ENCODE data around the gene RMRP. TPM values are rescaled to one million over a fixed set of nuclear protein-coding genes. Genes with fewer than 3 reads are reported as not detected.
A peak's percentile ranks its signal among the peaks of the same experiment; 100 is the strongest.

RMRP gene
- total RNA-seq, 4 donors from 2014 or later, result 759 to 4,621 (median 3,503) TPM

- H3K27ac ChIP-seq, result peak overlapping the region; percentile 91 to 98 (median 96)
- TF ChIP-seq POLR2A (IDR thresholded peaks at IDR 0.05) (peak in 1 of 4 donors; percentile 42), CTCF (IDR thresholded peaks at IDR 0.05) (no peak)
- intact Hi-C loops (cut with DNase I), result loop anchor here (5.0 kb wide), 1 partner anchor 73 kb away; the partner anchor contains the start of genes CREB3 and TLN1
- no peaks in the 10 kb centered on the region for H3K27me3 ChIP-seq
- peaks cover 0 to 26% (median 0%) of the 10 kb centered on the region in 3 donors for H3K36me3 ChIP-seq
- H3K4me3 ChIP-seq, result peak overlapping the region in 3 of 4 donors; percentile 78 to 94 (median 90)
- DNase-seq, result no peak
- peaks cover 12 to 65% (median 22%) of the 10 kb centered on the region in 3 donors for H3K4me1 ChIP-seq
- WGBS, 2 donors, result 47 to 86% methylated on average over 3 of the region's 3 CpGs
- H3K9me3 ChIP-seq, result no peaks in the 10 kb centered on the region
Measured at GRCh38 chr9:35659340-35659739, 1.5 kb upstream of the RMRP start.

GRCh38 chr9:35658968-35659220 is 1.1 kb upstream of the RMRP start:
- no peaks in the 10 kb centered on the region for H3K9me3 ChIP-seq
- peaks cover 11 to 61% (median 20%) of the 10 kb centered on the region in 3 donors for H3K4me1 ChIP-seq
- peak overlapping the region; percentile 75 to 94 (median 84) for H3K4me3 ChIP-seq
- WGBS, 2 donors, result 0% methylated on average over 2 of the region's 2 CpGs; no CpG with 5 or more reads in 1 of the 2 donors
- H3K36me3 ChIP-seq, result peaks cover 0 to 26% (median 0%) of the 10 kb centered on the region in 3 donors
- TF ChIP-seq CTCF (IDR thresholded peaks at IDR 0.05) (no peak), POLR2A (IDR thresholded peaks at IDR 0.05) (no peak)
- intact Hi-C loops (cut with DNase I), result loop anchor here (5.0 kb wide), 1 partner anchor 73 kb away; the partner anchor contains the start of genes CREB3 and TLN1
- H3K27ac ChIP-seq, result peak overlapping the region; percentile 91 to 98 (median 96)
- no peak for DNase-seq
- no peaks in the 10 kb centered on the region for H3K27me3 ChIP-seq

GRCh38 chr9:35658137-35658967 is 533 bp upstream of the RMRP start, which contains the start of gene CCDC107:
TSS of gene CCDC107 (plus strand) at chr9:35658292. CDS start at chr9:35658380, 88 bp downstream.
- 0% methylated on average over 10 to 29 of the region's 67 CpGs for WGBS, 2 donors
- Histone ChIP-seq H3K4me1 (peaks cover 11 to 57% (median 20%) of the 10 kb centered on the region in 3 donors), H3K36me3 (peaks cover 0 to 26% (median 0%) of the 10 kb centered on the region in 3 donors), H3K27ac (peak within 1 kb of the TSS; percentile 91 to 98 (median 96)), H3K4me3 (peak within 1 kb of the TSS; percentile 75 to 94 (median 84)), H3K27me3 (no peaks in the 10 kb centered on the region), H3K9me3 (no peaks in the 10 kb centered on the region)
- DNase-seq, result no peak
- intact Hi-C loops (cut with DNase I), result loop anchor here (5.0 kb wide), 1 partner anchor 74 kb away; the partner anchor contains the start of genes CREB3 and TLN1
- TF ChIP-seq CTCF (IDR thresholded peaks at IDR 0.05) (peak; percentile 47 to 68 (median 61)), POLR2A (IDR thresholded peaks at IDR 0.05) (peak in 3 of 4 donors; percentile 83 to 94 (median 88))

GRCh38 chr9:35656831-35657545 is 831 bp downstream of the RMRP start:
- TF ChIP-seq CTCF (IDR thresholded peaks at IDR 0.05) (no peak), POLR2A (IDR thresholded peaks at IDR 0.05) (no peak)
- WGBS, 2 donors, result 19 to 35% methylated on average over 25 of the region's 25 CpGs
- intact Hi-C loops (cut with DNase I), result loop anchor here (5.0 kb wide), 1 partner anchor 75 kb away; the partner anchor contains the start of genes CREB3 and TLN1

More at GRCh38 chr9:35656831-35657545, 831 bp downstream of the RMRP start:
- DNase-seq, result no peak
- H3K9me3 ChIP-seq, result no peaks in the 10 kb centered on the region
- peaks cover 0 to 21% (median 0%) of the 10 kb centered on the region in 3 donors for H3K36me3 ChIP-seq
- H3K27ac ChIP-seq, result peak overlapping the region; percentile 91 to 98 (median 96)
- H3K27me3 ChIP-seq, result no peaks in the 10 kb centered on the region
- H3K4me1 ChIP-seq, result peaks cover 11 to 53% (median 28%) of the 10 kb centered on the region in 3 donors
- peak overlapping the region; percentile 75 to 94 (median 84) for H3K4me3 ChIP-seq

All from esophagus squamous epithelium (tissue), 5 donors.